Neural cell (in vitro differentiated cells): ENCODE data around the gene SPINK6. TPM values are rescaled to one million over a fixed set of nuclear protein-coding genes. Genes with fewer than 3 reads are reported as not detected.

ENCODE experiments used
- H2AFZ ChIP-seq: fragments of 200-600, 300-800 bp; sonication (generic), shearing (Covaris generic); 2 replicates; pipeline ENCODE4 v1.6.0; 2014; ENCODE audit warnings: low read depth, mild to moderate bottlenecking, antibody characterized with exemption, low read length, moderate library complexity
- H3F3A ChIP-seq: fragments of 200-600 bp; shearing (Covaris generic); 2 replicates; pipeline ENCODE4 v1.6.1; 2016; ENCODE audit warnings: mild to moderate bottlenecking, moderate library complexity, mixed read lengths, antibody characterized with exemption, low read length; ENCODE audit not compliant: insufficient read depth, poor library complexity, severe bottlenecking
- H3K27ac ChIP-seq: fragments of 200-600, 300-800 bp; sonication (generic), shearing (Covaris generic); 2 replicates; pipeline ENCODE4 v1.5.1; 2014; ENCODE audit warnings: mild to moderate bottlenecking, low read length, moderate library complexity
- H3K27me3 ChIP-seq: fragments of 300-800, 200-600 bp; sonication (generic), shearing (Covaris generic); 2 replicates; pipeline ENCODE4 v1.6.0; 2014; ENCODE audit warnings: mild to moderate bottlenecking, low read depth, low read length, moderate library complexity; ENCODE audit not compliant: insufficient read depth
- H3K36me3 ChIP-seq: fragments of 300-800, 200-600 bp; sonication (generic), shearing (Covaris generic); 2 replicates; pipeline ENCODE4 v1.5.1; 2014; ENCODE audit warnings: mild to moderate bottlenecking, antibody characterized with exemption, low read length, moderate library complexity; ENCODE audit not compliant: insufficient read depth
- H3K4me2 ChIP-seq: fragments of 300-800, 200-600 bp; sonication (generic), shearing (Covaris generic); 2 replicates; pipeline ENCODE4 v1.6.0; 2014; ENCODE audit warnings: mild to moderate bottlenecking, low read length
- H3K4me3 ChIP-seq: fragments of 300-800, 200-600 bp; sonication (generic), shearing (Covaris generic); 2 replicates; pipeline ENCODE4 v1.5.1; 2014; ENCODE audit warnings: mild to moderate bottlenecking, low read length, moderate library complexity
- H3K79me2 ChIP-seq: fragments of 200-600 bp; shearing (Covaris generic); replicated peaks from 2 replicates; pipeline ENCODE4 v1.6.0; 2014; ENCODE audit warnings: mild to moderate bottlenecking, low read length, moderate library complexity; ENCODE audit not compliant: insufficient read depth
- H3K9ac ChIP-seq: fragments of 300-800, 200-600 bp; sonication (generic), shearing (Covaris generic); 2 replicates; pipeline ENCODE4 v1.6.1; 2016; ENCODE audit warnings: mild to moderate bottlenecking, low read length, mixed read lengths
- H3K9me2 ChIP-seq: fragments of 200-600 bp; shearing (Covaris generic); 2 replicates; pipeline ENCODE4 v1.6.1; 2016; ENCODE audit warnings: mild to moderate bottlenecking, low read length, mixed read lengths; ENCODE audit not compliant: insufficient read depth
- H3K9me3 ChIP-seq: fragments of 200-600, 300-800 bp; sonication (generic), shearing (Covaris generic); 2 replicates; pipeline ENCODE4 v1.6.1; 2016; ENCODE audit warnings: mild to moderate bottlenecking, mixed run types, low read length, moderate library complexity, mixed read lengths
- H4K20me1 ChIP-seq: fragments of 200-600 bp; shearing (Covaris generic); 2 replicates; pipeline ENCODE4 v1.6.1; 2016; ENCODE audit warnings: mild to moderate bottlenecking, mixed run types; ENCODE audit not compliant: insufficient read depth
- EP300 ChIP-seq: fragments of 450-650 bp; conservative IDR thresholded peaks from 2 replicates; pipeline ENCODE4 v1.6.1; 2014; ENCODE audit warnings: antibody characterized with exemption, mild to moderate bottlenecking, moderate library complexity; ENCODE audit not compliant: poor library complexity, severe bottlenecking
- EZH2 ChIP-seq: fragments of 200-600, 300-800 bp; shearing (Covaris generic), sonication (generic); IDR thresholded peaks from 2 replicates; pipeline ENCODE4 v1.6.1; 2014; ENCODE audit warnings: antibody characterized with exemption, low read length, borderline replicate concordance, mild to moderate bottlenecking; ENCODE audit not compliant: insufficient read depth, poor library complexity, severe bottlenecking
- MXI1 ChIP-seq: fragments of 450-650 bp; conservative IDR thresholded peaks from 2 replicates; pipeline ENCODE4 v1.6.1; 2014; ENCODE audit warnings: antibody characterized with exemption, mild to moderate bottlenecking; ENCODE audit not compliant: poor library complexity, severe bottlenecking
- POLR2AphosphoS5 ChIP-seq: IDR thresholded peaks from 2 replicates; pipeline ENCODE4 v1.6.1; 2012
- RAD21 ChIP-seq: fragments of 450-650 bp; conservative IDR thresholded peaks from 2 replicates; pipeline ENCODE4 v1.6.1; 2014; ENCODE audit warnings: antibody characterized with exemption, mild to moderate bottlenecking, moderate library complexity
- SMC3 ChIP-seq: fragments of 450-650 bp; conservative IDR thresholded peaks from 2 replicates; pipeline ENCODE4 v1.6.1; 2014; ENCODE audit warnings: antibody characterized with exemption, mild to moderate bottlenecking, moderate library complexity; ENCODE audit not compliant: poor library complexity
- TAF1 ChIP-seq: IDR thresholded peaks from 2 replicates; pipeline ENCODE4 v1.6.1; 2012; ENCODE audit warnings: low read depth
- polyA plus RNA-seq: library from polyadenylated mRNA; depleted of rRNA; stranded (reverse); fragments of >200 nt; gene quantifications from 2 replicates; pipeline ENCODE4 v1.2.3, GENCODE V29; 2014
- TF ChIP-seq, protein P1 (sequence below): IDR thresholded peaks from 2 replicates; pipeline ENCODE4 v1.6.1; 2012; ENCODE audit warnings: borderline replicate concordance
- TF ChIP-seq, protein P2 (sequence below): fragments of 450-650 bp; IDR thresholded peaks from 2 replicates; pipeline ENCODE4 v1.5.1; 2014; ENCODE audit warnings: antibody characterized with exemption, mild to moderate bottlenecking, moderate library complexity; ENCODE audit not compliant: poor library complexity, severe bottlenecking

SPINK6 gene
- polyA plus RNA-seq, 1 donor from 2014 or later: not detected

DNA sequence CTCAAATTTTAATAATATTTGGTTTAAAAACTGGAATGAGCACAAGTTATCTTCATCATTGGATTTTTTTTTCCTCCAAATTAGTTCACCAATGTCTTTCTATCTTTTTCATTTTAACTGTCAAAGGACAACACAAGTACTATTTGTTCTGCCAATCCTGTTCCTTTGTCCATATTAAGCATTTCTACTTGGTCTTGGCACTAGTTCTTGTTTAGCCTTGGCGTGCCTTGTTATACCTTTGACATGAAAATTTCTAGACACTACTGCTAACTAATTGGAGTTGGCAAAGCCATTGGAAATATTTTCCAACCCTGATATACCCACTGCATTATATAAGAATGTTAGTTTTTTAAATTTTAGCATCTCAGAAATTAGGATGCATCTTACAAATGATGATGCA lies 3.8 kb downstream of the SPINK6 start:
- Histone ChIP-seq H3K9ac (no peak overlapping the region), H3K36me3 (no peaks in the 10 kb centered on the region)
- TF ChIP-seq EP300 (no peak), MXI1 (no peak), POLR2AphosphoS5 (no peak), EZH2 (no peak), SMC3 (no peak), RAD21 (no peak), TAF1 (no peak)
- TF ChIP-seq, protein P1, sequence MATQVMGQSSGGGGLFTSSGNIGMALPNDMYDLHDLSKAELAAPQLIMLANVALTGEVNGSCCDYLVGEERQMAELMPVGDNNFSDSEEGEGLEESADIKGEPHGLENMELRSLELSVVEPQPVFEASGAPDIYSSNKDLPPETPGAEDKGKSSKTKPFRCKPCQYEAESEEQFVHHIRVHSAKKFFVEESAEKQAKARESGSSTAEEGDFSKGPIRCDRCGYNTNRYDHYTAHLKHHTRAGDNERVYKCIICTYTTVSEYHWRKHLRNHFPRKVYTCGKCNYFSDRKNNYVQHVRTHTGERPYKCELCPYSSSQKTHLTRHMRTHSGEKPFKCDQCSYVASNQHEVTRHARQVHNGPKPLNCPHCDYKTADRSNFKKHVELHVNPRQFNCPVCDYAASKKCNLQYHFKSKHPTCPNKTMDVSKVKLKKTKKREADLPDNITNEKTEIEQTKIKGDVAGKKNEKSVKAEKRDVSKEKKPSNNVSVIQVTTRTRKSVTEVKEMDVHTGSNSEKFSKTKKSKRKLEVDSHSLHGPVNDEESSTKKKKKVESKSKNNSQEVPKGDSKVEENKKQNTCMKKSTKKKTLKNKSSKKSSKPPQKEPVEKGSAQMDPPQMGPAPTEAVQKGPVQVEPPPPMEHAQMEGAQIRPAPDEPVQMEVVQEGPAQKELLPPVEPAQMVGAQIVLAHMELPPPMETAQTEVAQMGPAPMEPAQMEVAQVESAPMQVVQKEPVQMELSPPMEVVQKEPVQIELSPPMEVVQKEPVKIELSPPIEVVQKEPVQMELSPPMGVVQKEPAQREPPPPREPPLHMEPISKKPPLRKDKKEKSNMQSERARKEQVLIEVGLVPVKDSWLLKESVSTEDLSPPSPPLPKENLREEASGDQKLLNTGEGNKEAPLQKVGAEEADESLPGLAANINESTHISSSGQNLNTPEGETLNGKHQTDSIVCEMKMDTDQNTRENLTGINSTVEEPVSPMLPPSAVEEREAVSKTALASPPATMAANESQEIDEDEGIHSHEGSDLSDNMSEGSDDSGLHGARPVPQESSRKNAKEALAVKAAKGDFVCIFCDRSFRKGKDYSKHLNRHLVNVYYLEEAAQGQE: no peak
- TF ChIP-seq, protein P2, sequence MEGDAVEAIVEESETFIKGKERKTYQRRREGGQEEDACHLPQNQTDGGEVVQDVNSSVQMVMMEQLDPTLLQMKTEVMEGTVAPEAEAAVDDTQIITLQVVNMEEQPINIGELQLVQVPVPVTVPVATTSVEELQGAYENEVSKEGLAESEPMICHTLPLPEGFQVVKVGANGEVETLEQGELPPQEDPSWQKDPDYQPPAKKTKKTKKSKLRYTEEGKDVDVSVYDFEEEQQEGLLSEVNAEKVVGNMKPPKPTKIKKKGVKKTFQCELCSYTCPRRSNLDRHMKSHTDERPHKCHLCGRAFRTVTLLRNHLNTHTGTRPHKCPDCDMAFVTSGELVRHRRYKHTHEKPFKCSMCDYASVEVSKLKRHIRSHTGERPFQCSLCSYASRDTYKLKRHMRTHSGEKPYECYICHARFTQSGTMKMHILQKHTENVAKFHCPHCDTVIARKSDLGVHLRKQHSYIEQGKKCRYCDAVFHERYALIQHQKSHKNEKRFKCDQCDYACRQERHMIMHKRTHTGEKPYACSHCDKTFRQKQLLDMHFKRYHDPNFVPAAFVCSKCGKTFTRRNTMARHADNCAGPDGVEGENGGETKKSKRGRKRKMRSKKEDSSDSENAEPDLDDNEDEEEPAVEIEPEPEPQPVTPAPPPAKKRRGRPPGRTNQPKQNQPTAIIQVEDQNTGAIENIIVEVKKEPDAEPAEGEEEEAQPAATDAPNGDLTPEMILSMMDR: no peak

GRCh38 chr5:148208226-148208625 lies 5.4 kb downstream of the SPINK6 start:
- H3K4me3 ChIP-seq: no peak overlapping the region
- no peaks in the 10 kb centered on the region for H3K9me3 ChIP-seq
- H4K20me1 ChIP-seq: no peaks in the 10 kb centered on the region
- H2AFZ ChIP-seq: no peak overlapping the region
- H3K27me3 ChIP-seq: no peaks in the 10 kb centered on the region
- no peaks in the 10 kb centered on the region for H3K79me2 ChIP-seq
- H3F3A ChIP-seq: no peaks in the 10 kb centered on the region
- no peaks in the 10 kb centered on the region for H3K9me2 ChIP-seq
- no peak overlapping the region for H3K27ac ChIP-seq
- no peak overlapping the region for H3K4me2 ChIP-seq
- no peaks in the 10 kb centered on the region for H3K36me3 ChIP-seq
- TF ChIP-seq, protein P1: no peak
- TF ChIP-seq RAD21 (no peak), POLR2AphosphoS5 (no peak), EP300 (no peak), SMC3 (no peak), EZH2 (no peak), TAF1 (no peak), MXI1 (no peak)
- TF ChIP-seq, protein P2: no peak
- no peak overlapping the region for H3K9ac ChIP-seq

More for the DNA sequence above, 3.8 kb downstream of the SPINK6 start:
- Histone ChIP-seq H3K4me3 (no peak overlapping the region), H3F3A (no peaks in the 10 kb centered on the region), H2AFZ (no peak overlapping the region), H3K4me2 (no peak overlapping the region), H3K79me2 (no peaks in the 10 kb centered on the region), H4K20me1 (no peaks in the 10 kb centered on the region), H3K27me3 (no peaks in the 10 kb centered on the region), H3K27ac (no peak overlapping the region), H3K9me2 (no peaks in the 10 kb centered on the region), H3K9me3 (no peaks in the 10 kb centered on the region)
